Measurements from ENCODE around the gene SSPN. TPM values are rescaled to one million over a fixed set of nuclear protein-coding genes. Genes with fewer than 3 reads are reported as not detected.

Gene SSPN
- total RNA-seq, 1 experiment from 2014 or later, result 0.21 TPM

GRCh38 chr12:26279908-26280307 is 84.5 kb downstream of the SSPN start:
- DNase-seq (ENCODE audit: unreplicated experiment), result no peak
- POLR2A ChIA-PET, result interaction anchor here (2.1 kb wide), 1 partner anchor 19 kb away, joined by 6 read pairs; no protein-coding TSS in a partner anchor
- H3K4me1 Mint-ChIP-seq (ENCODE audit: insufficient read depth, unreplicated experiment), result peaks cover 12% of the 10 kb centered on the region
- no peaks in the 10 kb centered on the region for H3K9me3 Mint-ChIP-seq (ENCODE audit: unreplicated experiment)
- intact Hi-C loops (cut with micrococcal nuclease), result no loop called here
- H3K4me3 Mint-ChIP-seq (ENCODE audit: unreplicated experiment), result no peak overlapping the region
- CTCF ChIA-PET, result no interaction called here
- no peak overlapping the region for H3K27ac Mint-ChIP-seq (ENCODE audit: low read depth, unreplicated experiment)
- H3K36me3 Mint-ChIP-seq (ENCODE audit: insufficient read depth, unreplicated experiment), result no peaks in the 10 kb centered on the region
- BruUV-seq (replicated peaks), result no TSS peak
- TF ChIP-seq CTCF (IDR thresholded peaks at IDR 0.05; ENCODE audit: unreplicated experiment), result no peak
- no peaks in the 10 kb centered on the region for H3K27me3 Mint-ChIP-seq (ENCODE audit: insufficient read depth, unreplicated experiment)

GRCh38 chr12:26280869-26281268 is 85.5 kb downstream of the SSPN start:
- no peak for DNase-seq (ENCODE audit: unreplicated experiment)
- TF ChIP-seq CTCF (IDR thresholded peaks at IDR 0.05; ENCODE audit: unreplicated experiment), result no peak
- no peaks in the 10 kb centered on the region for H3K9me3 Mint-ChIP-seq (ENCODE audit: unreplicated experiment)
- no peaks in the 10 kb centered on the region for H3K27me3 Mint-ChIP-seq (ENCODE audit: insufficient read depth, unreplicated experiment)
- H3K36me3 Mint-ChIP-seq (ENCODE audit: insufficient read depth, unreplicated experiment), result no peaks in the 10 kb centered on the region
- H3K27ac Mint-ChIP-seq (ENCODE audit: low read depth, unreplicated experiment), result no peak overlapping the region
- BruUV-seq (replicated peaks), result no TSS peak
- intact Hi-C loops (cut with micrococcal nuclease), result no loop called here
- ChIA-PET CTCF (no interaction called here), POLR2A (no interaction called here)
- no peak overlapping the region for H3K4me3 Mint-ChIP-seq (ENCODE audit: unreplicated experiment)
- H3K4me1 Mint-ChIP-seq (ENCODE audit: insufficient read depth, unreplicated experiment), result peaks cover 10% of the 10 kb centered on the region

GRCh38 chr12:26281320-26281719 is 85.9 kb downstream of the SSPN start:
- Mint-ChIP-seq H3K4me3 (ENCODE audit: unreplicated experiment) (no peak overlapping the region), H3K27ac (ENCODE audit: low read depth, unreplicated experiment) (no peak overlapping the region), H3K9me3 (ENCODE audit: unreplicated experiment) (no peaks in the 10 kb centered on the region), H3K4me1 (ENCODE audit: insufficient read depth, unreplicated experiment) (peaks cover 10% of the 10 kb centered on the region), H3K27me3 (ENCODE audit: insufficient read depth, unreplicated experiment) (no peaks in the 10 kb centered on the region), H3K36me3 (ENCODE audit: insufficient read depth, unreplicated experiment) (no peaks in the 10 kb centered on the region)
- CTCF ChIA-PET, result no interaction called here
- no TSS peak for BruUV-seq (replicated peaks)
- no peak for TF ChIP-seq CTCF (IDR thresholded peaks at IDR 0.05; ENCODE audit: unreplicated experiment)
- POLR2A ChIA-PET, result no interaction called here
- intact Hi-C loops (cut with micrococcal nuclease), result no loop called here
- no peak for DNase-seq (ENCODE audit: unreplicated experiment)

GRCh38 chr12:26282339-26282940 is 87.1 kb downstream of the SSPN start:
- Mint-ChIP-seq H3K36me3 (ENCODE audit: insufficient read depth, unreplicated experiment) (peaks cover 6% of the 10 kb centered on the region), H3K27me3 (ENCODE audit: insufficient read depth, unreplicated experiment) (no peaks in the 10 kb centered on the region), H3K4me1 (ENCODE audit: insufficient read depth, unreplicated experiment) (peaks cover 13% of the 10 kb centered on the region), H3K27ac (ENCODE audit: low read depth, unreplicated experiment) (no peak overlapping the region), H3K4me3 (ENCODE audit: unreplicated experiment) (no peak overlapping the region), H3K9me3 (ENCODE audit: unreplicated experiment) (no peaks in the 10 kb centered on the region)
- ChIA-PET POLR2A (interaction anchor here (0.7 to 0.9 kb wide), 2 partner anchors 11 to 16 kb away, joined by 3 read pairs; no protein-coding TSS in a partner anchor), CTCF (interaction anchor here (0.5 kb wide), 1 partner anchor 119 kb away, joined by 3 read pairs; no protein-coding TSS in a partner anchor)
- DNase-seq (ENCODE audit: unreplicated experiment), result no peak
- intact Hi-C loops (cut with micrococcal nuclease), result no loop called here
- TF ChIP-seq CTCF (IDR thresholded peaks at IDR 0.05; ENCODE audit: unreplicated experiment), result no peak
- no TSS peak for BruUV-seq (replicated peaks)

All from MCF 10A (cell line).